Heart right ventricle (tissue), 16 donors: ENCODE data around the gene HMGXB3. TPM values are rescaled to one million over a fixed set of nuclear protein-coding genes. Genes with fewer than 3 reads are reported as not detected.

Experiments
- ATAC-seq, 8 donors: fragments of 200-7000 bp; cut with Tn5 transposase; one replicate each; pipeline ENCODE4 v1.9.1; 2020; ENCODE audit warnings: mild to moderate bottlenecking in 8 of 8, moderate library complexity in 8 of 8, moderate number of reproducible peaks in 1 of 8
- DNase-seq, 2 donors: peaks; one replicate each; pipeline ENCODE4 v3.0.0-alpha.2; 2020
- H3K27ac ChIP-seq, 10 donors: fragments of 200-600 bp; sonication (generic) in 2 of 10; one replicate each; pipeline versions ENCODE4 v1.5.0 to v1.8.0; 2020 to 2022; ENCODE audit warnings: mild to moderate bottlenecking in 3 of 10
- H3K27me3 ChIP-seq, 7 donors: fragments of 200-600 bp; one replicate each; pipeline ENCODE4 v1.8.0; 2021 to 2022; ENCODE audit warnings: mild to moderate bottlenecking in 2 of 7
- H3K36me3 ChIP-seq, 9 donors: fragments of 200-600 bp; sonication (generic) in 1 of 9; one replicate each; pipeline versions ENCODE4 v1.5.0 to v1.8.0; 2020 to 2022; ENCODE audit warnings: mild to moderate bottlenecking in 2 of 9
- H3K4me1 ChIP-seq, 9 donors: fragments of 200-600 bp; sonication (generic) in 1 of 9; one replicate each; pipeline versions ENCODE4 v1.5.0 to v1.8.0; 2020 to 2022; ENCODE audit warnings: mild to moderate bottlenecking in 4 of 9
- H3K4me3 ChIP-seq, 10 donors: fragments of 200-600 bp; sonication (generic) in 2 of 10; one replicate each; pipeline versions ENCODE4 v1.5.0 to v1.8.0; 2020 to 2022; ENCODE audit warnings: mild to moderate bottlenecking in 7 of 10, moderate library complexity in 2 of 10
- H3K9me3 ChIP-seq, 11 donors: fragments of 200-600 bp in 10 of 11; sonication (generic) in 2 of 11; one replicate each; pipeline versions ENCODE4 v1.5.0 to v1.8.0; 2013 to 2022; ENCODE audit warnings: mild to moderate bottlenecking in 2 of 11, control low read depth in 1 of 11, moderate library complexity in 1 of 11
- CTCF ChIP-seq, 9 donors: fragments of 200-600 bp; sonication (generic) in 2 of 9; IDR thresholded peaks; one replicate each; pipeline versions ENCODE4 v1.5.0 to v1.8.0; 2021 to 2022; ENCODE audit warnings: antibody characterized with exemption in 9 of 9, mild to moderate bottlenecking in 5 of 9, moderate library complexity in 1 of 9
- WGBS, 2 donors: extraction: QIAGEN DNeasy Blood & Tissue Kit; methylation state at CpG; one replicate each; pipeline ENCODE4 v1.1.7; 2013; ENCODE audit warnings: inconsistent platforms in 1 of 2; 5-methylcytosine and 5-hydroxymethylcytosine counted together
- intact Hi-C, 10 donors: fragments of 100-400 bp; cut with DNase I; formaldehyde crosslinking; loops; one replicate each; pipeline versions ENCODE4 v1.11.1 to v1.14.2; 2022
- polyA plus RNA-seq, 2 donors: library from polyadenylated mRNA; stranded (reverse); fragments of 200-250 nt; gene quantifications; one replicate each; pipeline ENCODE4 v1.2.3, GENCODE V29; 2013
- total RNA-seq, 10 donors: library from RNA; stranded (reverse); fragmentation: NEBNext Ultra II Directional in 3 of 10; extraction: Animal tissue kit (Norgen Biotek cat#: 25700) in 3 of 10; gene quantifications; one replicate each; pipeline versions ENCODE4 v1.2.1 to v1.2.4, GENCODE V29; 2021 to 2023
- donor health status: Arrhythmogenic right ventricular cardiomyopathy.
- donor health status: ischemic (EF 13 %, LVEDD 7.1; RV severe dilation, severe dysfunction).
- donor health status: healthy with polysubstance abuse.
- donor health status: DM: no; HTN: yes; CAD: no.
- donor health status: DM: no; HTN: no; CAD: no.
- donor health status: ischemic (EF 25% LVEDD 6.9; RV normal size, moderate dysfunction).
- donor health status: ischemic (EF 25% LVEDD 5.7; RV mildly dilated, moderate dysfunction).
- donor health status: healthy.
- donor health status: DM: yes; HTN: yes; CAD: no.
- donor health status: Ischemic cardiomyopathy.
- donor health status: ischemic (EF 35%, LVEDD 5.7; RV mildly dilated, moderate dysfunction).
- donor health status: nonischemic (EF 11% LVEDD 7.7; RV severe dilation, severe dysfunction).
- donor health status: DM: yes; HTN: yes; CAD: no.
- donor health status: PGD.
- donor health status: ischemic (EF 29% LVEDD 5.4; RV normal size, mild dysfunction).
- donor health status: nonischemic (EF 23%, LVEDD 6.1; RV moderate dilation, normal function).

The HMGXB3 gene
- total and polyA plus RNA-seq, 12 donors: 12.7 to 17.9 (median 14.9) TPM

GRCh38 chr5:150058480-150059126 is 58.1 kb downstream of the HMGXB3 start:
- H3K36me3 ChIP-seq: peaks cover 0 to 72% (median 7%) of the 10 kb centered on the region in 9 donors
- no peaks in the 10 kb centered on the region for H3K27me3 ChIP-seq
- no peak overlapping the region for H3K4me3 ChIP-seq
- peak overlapping the region in 2 of 10 donors; percentile 21 to 77 for H3K27ac ChIP-seq
- peaks cover 0 to 40% (median 0%) of the 10 kb centered on the region in 9 donors for H3K4me1 ChIP-seq
- no peaks in the 10 kb centered on the region for H3K9me3 ChIP-seq
- intact Hi-C loops: no loop called here
- peak in 1 of 2 donors; percentile 40 for DNase-seq
- TF ChIP-seq CTCF (IDR thresholded peaks at IDR 0.05): no peak
- 84 to 94% methylated on average over 6 of the region's 6 CpGs for WGBS, 2 donors
- peak in 6 of 8 donors; percentile 35 to 76 (median 55) for ATAC-seq

- H3K27me3 ChIP-seq: no peaks in the 10 kb centered on the region
- DNase-seq: no peak
Observed at GRCh38 chr5:150059623-150060022, 59.1 kb downstream of the HMGXB3 start.

GRCh38 chr5:150060471-150060870 is 59.9 kb downstream of the HMGXB3 start:
- Histone ChIP-seq H3K9me3 (no peaks in the 10 kb centered on the region), H3K27me3 (no peaks in the 10 kb centered on the region), H3K4me1 (peaks cover 0 to 53% (median 0%) of the 10 kb centered on the region in 9 donors), H3K36me3 (peaks cover 0 to 62% (median 0%) of the 10 kb centered on the region in 9 donors), H3K4me3 (no peak overlapping the region), H3K27ac (no peak overlapping the region)
- TF ChIP-seq CTCF (IDR thresholded peaks at IDR 0.05): no peak
- 81 to 88% methylated on average over 7 of the region's 7 CpGs for WGBS, 2 donors
- ATAC-seq (no peak), DNase-seq (no peak)
- intact Hi-C loops: no loop called here

More at GRCh38 chr5:150059623-150060022, 59.1 kb downstream of the HMGXB3 start:
- H3K27ac ChIP-seq: peak overlapping the region in 1 of 10 donors; percentile 20
- intact Hi-C loops: no loop called here
- peaks cover 0 to 71% (median 0%) of the 10 kb centered on the region in 9 donors for H3K36me3 ChIP-seq
- H3K4me3 ChIP-seq: no peak overlapping the region
- ATAC-seq: no peak
- 91 to 97% methylated on average over 11 of the region's 11 CpGs for WGBS, 2 donors
- peaks cover 0 to 45% (median 0%) of the 10 kb centered on the region in 9 donors for H3K4me1 ChIP-seq
- no peaks in the 10 kb centered on the region for H3K9me3 ChIP-seq
- no peak for TF ChIP-seq CTCF (IDR thresholded peaks at IDR 0.05)

GRCh38 chr5:150061538-150061995 is 61.0 kb downstream of the HMGXB3 start:
- ATAC-seq: no peak
- intact Hi-C loops: no loop called here
- Histone ChIP-seq H3K9me3 (no peaks in the 10 kb centered on the region), H3K27ac (no peak overlapping the region), H3K4me3 (no peak overlapping the region), H3K36me3 (peaks cover 0 to 54% (median 0%) of the 10 kb centered on the region in 9 donors), H3K4me1 (peaks cover 0 to 64% (median 0%) of the 10 kb centered on the region in 9 donors), H3K27me3 (no peaks in the 10 kb centered on the region)
- 90 to 96% methylated on average over 12 of the region's 12 CpGs for WGBS, 2 donors
- TF ChIP-seq CTCF (IDR thresholded peaks at IDR 0.05): no peak
- no peak for DNase-seq
